Forelimb muscle (tissue), 1 donor: Measurements from ENCODE around the gene GOLGA6D. TPM values are rescaled to one million over a fixed set of nuclear protein-coding genes. Genes with fewer than 3 reads are reported as not detected.
"Not testable (repeated sequence)": the region's sequence is repeated elsewhere in the genome, so short reads cannot be mapped to it uniquely, and the experiment has no call there.

Source experiments
- DNase-seq: peaks from one replicate; pipeline ENCODE4 v3.0.0-alpha.2; 2013; ENCODE audit warnings: low read depth
- polyA plus RNA-seq: library from polyadenylated mRNA; unstranded; fragments of 120-200 nt; gene quantifications from one replicate; pipeline ENCODE4 v1.2.1, GENCODE V29; 2013; ENCODE audit not compliant: insufficient read length

The GOLGA6D gene
- polyA plus RNA-seq, 1 donor = 0.30 TPM

GRCh38 chr15:75333654-75334419 is 51.2 kb downstream of the GOLGA6D start:
- not testable (repeated sequence) for DNase-seq

GRCh38 chr15:75335313-75335704 is 52.7 kb downstream of the GOLGA6D start:
- no peak for DNase-seq

GRCh38 chr15:75335705-75336355 is 53.2 kb downstream of the GOLGA6D start, which contains the start of gene COMMD4:
TSS of gene COMMD4 (plus strand) at chr15:75336063. CDS start at chr15:75336090, 27 bp downstream.
- DNase-seq = peak; percentile 83

GRCh38 chr15:75338661-75339240 is 56.1 kb downstream of the GOLGA6D start:
- no peak for DNase-seq

- no peak for DNase-seq
These were observed 57.1 kb downstream of the GOLGA6D start for GRCh38 chr15:75339531-75340240.

GRCh38 chr15:75342221-75342620 is 59.6 kb downstream of the GOLGA6D start:
- no peak for DNase-seq

DNA sequence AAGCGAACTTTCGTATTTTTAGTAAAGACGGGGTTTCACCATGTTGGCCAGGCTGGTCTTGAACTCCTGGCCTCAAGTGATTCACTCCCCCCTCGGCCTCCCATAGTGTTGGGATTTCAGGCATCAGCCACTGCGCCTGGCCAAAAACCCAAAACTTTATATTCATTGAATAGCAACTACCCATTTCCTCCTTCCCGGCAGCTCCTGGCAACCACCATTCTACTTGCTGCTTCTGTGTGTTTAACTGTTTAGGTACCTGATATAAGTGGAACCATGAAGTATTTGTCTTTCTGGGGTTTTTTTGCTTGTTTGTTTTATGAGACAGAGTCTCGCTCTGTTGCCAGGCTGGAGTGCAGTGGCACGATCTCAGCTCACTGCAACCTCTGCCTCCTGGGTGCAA is 61.3 kb downstream of the GOLGA6D start:
- not testable (repeated sequence) for DNase-seq

Other genes with a start within 250 kb of the GOLGA6D start
- gene C15orf39, start 81.0 kb upstream of the GOLGA6D start, polyA plus RNA-seq = 8.0 TPM
- gene GOLGA6C, start 24.5 kb upstream of the GOLGA6D start, polyA plus RNA-seq = not detected
- 40.8 TPM for gene COMMD4, start 53.2 kb downstream of the GOLGA6D start, polyA plus RNA-seq
- gene NEIL1, start 64.2 kb downstream of the GOLGA6D start, polyA plus RNA-seq = 8.2 TPM
- gene MAN2C1, start 85.8 kb downstream of the GOLGA6D start, polyA plus RNA-seq = 105 TPM
- gene SIN3A, start 168.9 kb downstream of the GOLGA6D start, polyA plus RNA-seq = 28.2 TPM